ENCODE results near the gene LCE3B. TPM values are rescaled to one million over a fixed set of nuclear protein-coding genes. Genes with fewer than 3 reads are reported as not detected.

LCE3B gene
- total RNA-seq, 1 experiment from 2014 or later: not detected

DNA sequence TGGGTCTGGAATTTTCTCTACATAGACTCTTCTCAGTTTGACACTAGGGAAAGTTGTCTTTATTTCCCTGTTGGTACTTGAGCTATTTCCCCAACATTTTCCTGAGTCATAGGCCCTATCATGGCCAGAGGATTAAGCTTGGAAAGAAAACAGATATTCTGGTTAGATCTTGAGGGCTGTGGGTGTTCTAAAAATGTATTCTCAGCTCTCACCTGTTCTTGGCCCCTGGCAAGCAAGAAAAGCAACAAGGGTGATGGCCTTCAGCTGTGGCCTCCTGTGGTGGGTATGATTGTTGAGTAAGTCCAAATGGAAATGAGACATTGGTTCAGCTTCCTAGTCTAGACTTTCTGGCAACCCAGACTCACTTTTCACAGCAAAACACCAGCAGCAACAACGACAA, 26.7 kb downstream of the LCE3B start:
- Mint-ChIP-seq H3K4me3 (ENCODE audit: unreplicated experiment) (no peak overlapping the region), H3K27me3 (ENCODE audit: insufficient read depth, unreplicated experiment) (no peaks in the 10 kb centered on the region), H3K36me3 (ENCODE audit: insufficient read depth, unreplicated experiment) (no peaks in the 10 kb centered on the region), H3K4me1 (ENCODE audit: insufficient read depth, unreplicated experiment) (peaks cover 6% of the 10 kb centered on the region), H3K27ac (ENCODE audit: low read depth, unreplicated experiment) (no peak overlapping the region), H3K9me3 (ENCODE audit: unreplicated experiment) (peaks cover 7% of the 10 kb centered on the region)
- no TSS peak for BruUV-seq (replicated peaks)
- ChIA-PET CTCF (interaction anchor here (0.6 to 11.5 kb wide), 9 partner anchors 9 to 583 kb away, joined by 3 to 132 read pairs (median 4); partner anchors contain the start of gene LCE3A), POLR2A (interaction anchor here (0.6 to 0.7 kb wide), 2 partner anchors 9 to 10 kb away, joined by 3 to 4 read pairs; no protein-coding TSS in a partner anchor)
- TF ChIP-seq, protein P1, sequence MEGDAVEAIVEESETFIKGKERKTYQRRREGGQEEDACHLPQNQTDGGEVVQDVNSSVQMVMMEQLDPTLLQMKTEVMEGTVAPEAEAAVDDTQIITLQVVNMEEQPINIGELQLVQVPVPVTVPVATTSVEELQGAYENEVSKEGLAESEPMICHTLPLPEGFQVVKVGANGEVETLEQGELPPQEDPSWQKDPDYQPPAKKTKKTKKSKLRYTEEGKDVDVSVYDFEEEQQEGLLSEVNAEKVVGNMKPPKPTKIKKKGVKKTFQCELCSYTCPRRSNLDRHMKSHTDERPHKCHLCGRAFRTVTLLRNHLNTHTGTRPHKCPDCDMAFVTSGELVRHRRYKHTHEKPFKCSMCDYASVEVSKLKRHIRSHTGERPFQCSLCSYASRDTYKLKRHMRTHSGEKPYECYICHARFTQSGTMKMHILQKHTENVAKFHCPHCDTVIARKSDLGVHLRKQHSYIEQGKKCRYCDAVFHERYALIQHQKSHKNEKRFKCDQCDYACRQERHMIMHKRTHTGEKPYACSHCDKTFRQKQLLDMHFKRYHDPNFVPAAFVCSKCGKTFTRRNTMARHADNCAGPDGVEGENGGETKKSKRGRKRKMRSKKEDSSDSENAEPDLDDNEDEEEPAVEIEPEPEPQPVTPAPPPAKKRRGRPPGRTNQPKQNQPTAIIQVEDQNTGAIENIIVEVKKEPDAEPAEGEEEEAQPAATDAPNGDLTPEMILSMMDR (IDR thresholded peaks at IDR 0.05; ENCODE audit: unreplicated experiment): no peak
- DNase-seq (ENCODE audit: unreplicated experiment): no peak
- intact Hi-C loops (cut with micrococcal nuclease): no loop called here

DNA sequence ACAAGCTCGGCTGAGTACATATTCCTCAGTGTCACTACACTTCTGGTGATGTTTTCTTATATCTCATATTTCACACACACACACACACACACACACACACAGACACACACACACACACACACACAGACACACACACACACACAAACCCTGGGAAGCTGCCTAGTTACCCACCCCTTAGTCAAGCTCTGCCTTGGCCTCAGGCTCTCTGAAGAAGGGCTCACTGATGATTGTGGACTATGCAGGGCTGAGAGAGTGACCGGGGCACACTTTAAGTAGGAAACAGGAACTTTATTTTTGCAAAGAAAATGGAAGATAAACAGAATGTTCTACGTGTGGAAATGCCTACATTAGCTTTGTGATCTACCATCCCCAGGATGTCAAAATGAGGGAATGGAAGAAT, 30.3 kb downstream of the LCE3B start:
- no peak for DNase-seq (ENCODE audit: unreplicated experiment)
- TF ChIP-seq, protein P1 (IDR thresholded peaks at IDR 0.05; ENCODE audit: unreplicated experiment): no peak
- H3K4me1 Mint-ChIP-seq (ENCODE audit: insufficient read depth, unreplicated experiment): peaks cover 6% of the 10 kb centered on the region
- POLR2A ChIA-PET: interaction anchor here (0.7 kb wide), 1 partner anchor 26 kb away, joined by 3 read pairs; no protein-coding TSS in a partner anchor
- intact Hi-C loops (cut with micrococcal nuclease): no loop called here
- no TSS peak for BruUV-seq (replicated peaks)
- no peak overlapping the region for H3K4me3 Mint-ChIP-seq (ENCODE audit: unreplicated experiment)
- CTCF ChIA-PET: interaction anchor here (0.6 to 11.5 kb wide), 7 partner anchors 12 to 779 kb away, joined by 3 to 132 read pairs (median 6); no protein-coding TSS in a partner anchor
- H3K9me3 Mint-ChIP-seq (ENCODE audit: unreplicated experiment): peaks cover 5% of the 10 kb centered on the region
- H3K36me3 Mint-ChIP-seq (ENCODE audit: insufficient read depth, unreplicated experiment): no peaks in the 10 kb centered on the region
- no peaks in the 10 kb centered on the region for H3K27me3 Mint-ChIP-seq (ENCODE audit: insufficient read depth, unreplicated experiment)
- no peak overlapping the region for H3K27ac Mint-ChIP-seq (ENCODE audit: low read depth, unreplicated experiment)

DNA sequence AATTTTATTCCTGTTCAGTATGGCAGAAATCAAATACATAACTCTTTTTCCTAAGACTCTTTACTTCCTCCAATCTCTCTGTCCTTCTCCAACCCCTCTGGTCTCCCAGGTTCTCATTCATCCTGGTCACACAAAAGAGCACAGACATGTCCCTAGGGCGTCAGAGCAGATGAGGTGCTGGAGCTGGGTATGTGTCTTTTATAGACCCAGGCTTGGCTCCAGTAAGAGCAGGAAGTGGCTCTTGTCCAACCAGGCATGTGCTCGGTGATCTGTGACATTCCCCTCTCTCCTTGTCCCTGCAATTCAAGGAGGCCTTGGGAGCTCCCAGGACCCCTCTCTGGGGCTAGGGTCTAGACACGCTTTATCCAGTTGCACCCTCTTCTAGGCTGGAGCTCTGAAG, 31.5 kb downstream of the LCE3B start:
- intact Hi-C loops (cut with micrococcal nuclease): no loop called here
- Mint-ChIP-seq H3K27ac (ENCODE audit: low read depth, unreplicated experiment) (no peak overlapping the region), H3K27me3 (ENCODE audit: insufficient read depth, unreplicated experiment) (no peaks in the 10 kb centered on the region), H3K36me3 (ENCODE audit: insufficient read depth, unreplicated experiment) (no peaks in the 10 kb centered on the region), H3K9me3 (ENCODE audit: unreplicated experiment) (no peaks in the 10 kb centered on the region), H3K4me1 (ENCODE audit: insufficient read depth, unreplicated experiment) (peaks cover 6% of the 10 kb centered on the region), H3K4me3 (ENCODE audit: unreplicated experiment) (no peak overlapping the region)
- CTCF ChIA-PET: interaction anchor here (0.7 to 14.4 kb wide), 6 partner anchors 9 to 579 kb away, joined by 3 to 253 read pairs (median 5); no protein-coding TSS in a partner anchor
- TF ChIP-seq, protein P1 (IDR thresholded peaks at IDR 0.05; ENCODE audit: unreplicated experiment): no peak
- BruUV-seq (replicated peaks): no TSS peak
- POLR2A ChIA-PET: interaction anchor here (1.3 kb wide), 1 partner anchor 9 kb away, joined by 7 read pairs; no protein-coding TSS in a partner anchor
- no peak for DNase-seq (ENCODE audit: unreplicated experiment)

- Mint-ChIP-seq H3K27ac (ENCODE audit: low read depth, unreplicated experiment) (no peak overlapping the region), H3K9me3 (ENCODE audit: unreplicated experiment) (no peaks in the 10 kb centered on the region), H3K4me3 (ENCODE audit: unreplicated experiment) (no peak overlapping the region), H3K4me1 (ENCODE audit: insufficient read depth, unreplicated experiment) (peaks cover 6% of the 10 kb centered on the region), H3K36me3 (ENCODE audit: insufficient read depth, unreplicated experiment) (no peaks in the 10 kb centered on the region), H3K27me3 (ENCODE audit: insufficient read depth, unreplicated experiment) (no peaks in the 10 kb centered on the region)
- BruUV-seq (replicated peaks): no TSS peak
- CTCF ChIA-PET: interaction anchor here (0.5 to 14.4 kb wide), 4 partner anchors 9 to 288 kb away, joined by 3 to 253 read pairs (median 68); no protein-coding TSS in a partner anchor
- TF ChIP-seq, protein P1 (IDR thresholded peaks at IDR 0.05; ENCODE audit: unreplicated experiment): no peak
- intact Hi-C loops (cut with micrococcal nuclease): no loop called here
- DNase-seq (ENCODE audit: unreplicated experiment): no peak
- POLR2A ChIA-PET: no interaction called here
These were observed 33.0 kb downstream of the LCE3B start for GRCh38 chr1:152646656-152647055.

All from MCF 10A (cell line).